ENCODE data around the gene DCAF8.

The DCAF8 gene

DNA sequence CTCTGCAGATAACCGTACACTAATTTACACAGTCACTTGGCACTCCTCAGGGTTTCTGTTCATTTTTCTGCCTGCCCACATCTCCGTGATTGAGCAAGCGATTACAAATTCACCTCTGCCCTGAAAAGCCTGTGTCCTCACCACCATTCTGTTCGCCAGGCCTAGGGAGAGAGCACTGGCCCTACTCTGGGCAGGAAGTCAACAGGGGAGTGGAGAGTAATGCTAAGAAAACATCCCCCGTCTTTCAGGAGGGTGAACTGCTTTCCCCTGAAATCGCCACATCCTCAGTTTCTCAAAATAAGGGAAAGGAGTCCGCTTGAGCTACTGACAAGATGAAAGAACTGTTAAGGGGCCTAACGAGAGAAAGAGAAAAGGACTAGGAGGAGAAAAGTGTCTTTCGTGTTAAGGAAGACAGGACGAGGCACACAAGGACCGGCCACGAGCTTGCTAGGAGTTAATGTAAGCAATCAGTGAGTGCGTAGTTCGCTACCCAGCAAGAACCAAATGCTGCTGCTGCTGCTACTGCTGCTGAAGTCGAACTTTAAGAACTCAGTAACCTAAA, 22.0 kb upstream of the DCAF8 start:
- in situ Hi-C loops (cut with MboI; ENCODE audit: low pct_unique_long_range_greater_than_20kb, low sequenced_read_pairs, unreplicated experiment) = no loop called here
- TF ChIP-seq, protein P1, sequence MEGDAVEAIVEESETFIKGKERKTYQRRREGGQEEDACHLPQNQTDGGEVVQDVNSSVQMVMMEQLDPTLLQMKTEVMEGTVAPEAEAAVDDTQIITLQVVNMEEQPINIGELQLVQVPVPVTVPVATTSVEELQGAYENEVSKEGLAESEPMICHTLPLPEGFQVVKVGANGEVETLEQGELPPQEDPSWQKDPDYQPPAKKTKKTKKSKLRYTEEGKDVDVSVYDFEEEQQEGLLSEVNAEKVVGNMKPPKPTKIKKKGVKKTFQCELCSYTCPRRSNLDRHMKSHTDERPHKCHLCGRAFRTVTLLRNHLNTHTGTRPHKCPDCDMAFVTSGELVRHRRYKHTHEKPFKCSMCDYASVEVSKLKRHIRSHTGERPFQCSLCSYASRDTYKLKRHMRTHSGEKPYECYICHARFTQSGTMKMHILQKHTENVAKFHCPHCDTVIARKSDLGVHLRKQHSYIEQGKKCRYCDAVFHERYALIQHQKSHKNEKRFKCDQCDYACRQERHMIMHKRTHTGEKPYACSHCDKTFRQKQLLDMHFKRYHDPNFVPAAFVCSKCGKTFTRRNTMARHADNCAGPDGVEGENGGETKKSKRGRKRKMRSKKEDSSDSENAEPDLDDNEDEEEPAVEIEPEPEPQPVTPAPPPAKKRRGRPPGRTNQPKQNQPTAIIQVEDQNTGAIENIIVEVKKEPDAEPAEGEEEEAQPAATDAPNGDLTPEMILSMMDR (IDR thresholded peaks at IDR 0.05; ENCODE audit: extremely low read depth, insufficient read depth, missing control alignments) = no peak
- DNase-seq (ENCODE audit: low spot score) = no peak

DNA sequence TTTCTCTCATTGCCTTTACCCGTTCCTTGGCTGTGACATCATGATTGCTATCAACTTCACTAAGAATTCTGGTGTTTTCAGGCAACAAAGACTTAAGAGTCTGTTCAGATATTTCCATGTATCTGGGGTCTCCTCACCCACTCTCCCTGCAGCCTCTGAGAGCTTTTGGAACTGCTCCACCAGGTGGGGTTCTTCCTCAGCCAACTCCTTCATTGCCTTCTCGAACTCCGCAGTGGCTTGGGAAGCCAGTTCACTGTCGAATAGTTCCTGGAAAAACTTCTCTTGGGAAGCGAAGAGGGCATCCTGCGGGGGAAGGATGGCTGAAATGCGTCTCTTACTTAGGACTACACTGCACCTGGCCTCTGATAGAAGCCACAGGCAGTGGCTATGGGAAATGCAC, 20.5 kb upstream of the DCAF8 start:
- in situ Hi-C loops (cut with MboI; ENCODE audit: low pct_unique_long_range_greater_than_20kb, low sequenced_read_pairs, unreplicated experiment) = no loop called here
- no peak for DNase-seq (ENCODE audit: low spot score)
- TF ChIP-seq, protein P1 (IDR thresholded peaks at IDR 0.05; ENCODE audit: extremely low read depth, insufficient read depth, missing control alignments) = no peak

DNA sequence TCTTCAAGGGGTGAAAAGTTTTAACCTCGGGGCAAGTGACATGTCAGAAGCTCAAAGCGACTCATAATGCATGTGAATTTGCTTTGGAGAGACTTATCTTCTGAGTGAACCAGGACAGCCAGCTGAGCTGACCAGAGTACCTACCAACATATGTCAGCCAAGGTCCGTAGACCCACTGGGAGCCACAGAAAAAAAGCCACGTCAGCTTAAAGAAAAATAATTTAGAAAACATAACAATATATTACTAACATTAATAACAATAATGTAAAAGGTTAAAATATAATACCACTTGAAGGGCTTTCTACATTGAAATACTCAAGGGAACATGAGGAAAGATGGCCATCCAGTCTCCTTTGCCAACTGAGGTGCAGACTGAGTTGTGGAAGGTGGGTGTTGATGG, 15.6 kb upstream of the DCAF8 start:
- no peak for DNase-seq (ENCODE audit: low spot score)
- in situ Hi-C loops (cut with MboI; ENCODE audit: low pct_unique_long_range_greater_than_20kb, low sequenced_read_pairs, unreplicated experiment) = no loop called here
- TF ChIP-seq, protein P1 (IDR thresholded peaks at IDR 0.05; ENCODE audit: extremely low read depth, insufficient read depth, missing control alignments) = no peak

DNA sequence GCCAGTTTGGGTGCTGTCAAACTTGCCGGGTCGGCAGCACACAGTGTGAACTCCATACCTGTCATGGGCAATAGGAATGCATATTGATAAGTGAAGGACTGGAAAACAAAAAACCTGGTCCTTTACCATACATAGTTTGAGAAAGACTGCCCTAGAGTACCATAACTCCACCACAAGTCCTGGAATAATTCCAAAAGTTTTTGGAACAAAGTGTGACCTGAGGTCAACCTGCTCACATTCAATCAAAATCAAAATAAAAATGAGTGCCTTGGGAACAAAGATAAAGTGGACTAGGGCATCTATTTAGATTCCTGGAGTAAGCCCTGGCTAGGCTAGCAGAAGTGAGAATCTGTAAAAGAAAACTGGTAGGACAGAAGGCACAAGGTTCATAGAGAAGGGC, 15.0 kb upstream of the DCAF8 start:
- no peak for DNase-seq (ENCODE audit: low spot score)
- TF ChIP-seq, protein P1 (IDR thresholded peaks at IDR 0.05; ENCODE audit: extremely low read depth, insufficient read depth, missing control alignments) = no peak
- in situ Hi-C loops (cut with MboI; ENCODE audit: low pct_unique_long_range_greater_than_20kb, low sequenced_read_pairs, unreplicated experiment) = no loop called here

DNA sequence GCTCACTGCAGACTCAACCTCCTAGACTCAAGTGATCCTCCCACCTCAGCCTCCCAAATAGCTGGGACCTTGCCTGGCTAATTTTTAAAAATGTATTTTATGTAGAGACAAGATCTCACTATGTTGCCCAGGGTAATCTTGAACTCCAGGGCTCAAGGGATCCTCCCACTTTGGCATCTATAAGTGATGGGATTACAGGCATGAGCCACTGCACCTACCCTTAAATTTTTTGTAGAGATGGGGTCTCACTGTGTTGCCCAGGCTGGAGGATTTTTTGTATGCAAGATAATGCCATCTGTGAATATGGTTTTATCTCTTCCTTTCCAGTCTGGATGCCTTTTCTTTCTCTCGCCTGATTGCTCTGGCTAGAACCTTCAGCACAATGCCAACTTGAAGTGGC, 8.7 kb upstream of the DCAF8 start:
- TF ChIP-seq, protein P1 (IDR thresholded peaks at IDR 0.05; ENCODE audit: extremely low read depth, insufficient read depth, missing control alignments) = no peak
- in situ Hi-C loops (cut with MboI; ENCODE audit: low pct_unique_long_range_greater_than_20kb, low sequenced_read_pairs, unreplicated experiment) = no loop called here
- no peak for DNase-seq (ENCODE audit: low spot score)

DNA sequence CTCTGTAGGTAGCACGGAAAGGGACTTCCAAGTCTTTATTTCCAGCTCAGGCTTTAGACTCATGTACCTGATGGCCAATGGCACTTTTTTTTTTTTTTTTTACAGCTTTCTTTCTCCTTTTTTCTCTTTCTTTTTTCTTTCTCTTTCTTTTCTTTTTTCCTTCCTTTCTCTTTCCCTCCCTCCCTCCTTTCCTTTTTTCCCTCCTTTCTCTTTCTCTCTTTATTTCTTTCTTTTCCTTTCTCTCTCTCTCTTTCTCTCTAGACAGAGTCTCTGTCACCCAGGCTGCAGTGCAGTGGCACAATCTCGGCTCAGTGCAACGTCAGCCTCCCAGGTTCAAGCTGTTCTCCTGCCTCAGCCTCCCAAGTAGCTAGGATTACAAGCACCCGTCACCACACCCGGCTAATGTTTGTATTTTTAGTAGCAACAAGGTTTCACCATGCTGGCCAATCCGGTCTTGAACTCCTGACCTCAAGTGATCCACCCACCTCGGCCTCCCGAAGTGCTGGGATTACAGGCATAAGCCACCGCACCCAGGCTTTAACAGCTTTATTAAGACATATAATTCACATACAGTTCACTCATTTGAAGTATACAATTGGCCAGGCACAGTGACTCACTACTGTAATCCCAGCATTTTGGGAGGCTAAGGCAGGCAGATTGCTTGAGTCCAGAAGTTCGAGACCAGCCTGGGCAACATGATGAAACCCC, 5.1 kb upstream of the DCAF8 start:
- in situ Hi-C loops (cut with MboI; ENCODE audit: low pct_unique_long_range_greater_than_20kb, low sequenced_read_pairs, unreplicated experiment) = no loop called here
- no peak for DNase-seq (ENCODE audit: low spot score)
- TF ChIP-seq, protein P1 (IDR thresholded peaks at IDR 0.05; ENCODE audit: extremely low read depth, insufficient read depth, missing control alignments) = no peak

Data from GM13977 (cell line).